Vagina (tissue), 2 donors: ENCODE results near the gene PCSK1.

Source experiments
- POLR2A ChIP-seq, 2 donors: fragments of 450-650 bp; IDR thresholded peaks; one replicate each; pipeline ENCODE4 v1.6.1; 2017; ENCODE audit warnings: antibody characterized with exemption in 2 of 2, mild to moderate bottlenecking in 2 of 2, moderate library complexity in 2 of 2
- TF ChIP-seq, protein P1 (sequence below), 3 experiments: fragments of 450-650 bp in 2 of 3; fragments of 200-600 bp in 1 of 3; sonication (generic) in 1 of 3; IDR thresholded peaks; one replicate each; pipeline ENCODE4 v1.5.1; 2017 to 2019; ENCODE audit warnings: antibody characterized with exemption in 3 of 3, mild to moderate bottlenecking in 2 of 3, moderate library complexity in 2 of 3

DNA sequence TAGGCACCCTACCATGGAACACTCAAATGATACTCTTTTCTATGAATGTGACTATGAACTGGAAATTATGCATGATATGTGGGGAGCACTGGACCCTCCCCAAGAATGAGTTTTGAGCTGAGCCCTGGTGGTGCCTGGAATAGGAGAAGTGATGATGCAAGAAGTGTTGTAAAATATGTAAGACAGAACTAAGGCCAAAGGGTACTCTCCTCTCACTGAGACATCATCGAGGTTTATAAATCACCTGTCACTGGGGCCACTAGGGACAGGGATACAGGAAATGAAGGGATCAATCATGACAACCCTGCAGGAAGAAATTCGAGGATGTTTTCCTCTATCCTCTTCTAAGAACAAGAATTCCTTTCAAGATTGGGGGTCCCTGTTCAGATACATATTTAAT lies 45.4 kb downstream of the PCSK1 start:
- no peak for TF ChIP-seq POLR2A (IDR thresholded peaks at IDR 0.05)
- TF ChIP-seq, protein P1, sequence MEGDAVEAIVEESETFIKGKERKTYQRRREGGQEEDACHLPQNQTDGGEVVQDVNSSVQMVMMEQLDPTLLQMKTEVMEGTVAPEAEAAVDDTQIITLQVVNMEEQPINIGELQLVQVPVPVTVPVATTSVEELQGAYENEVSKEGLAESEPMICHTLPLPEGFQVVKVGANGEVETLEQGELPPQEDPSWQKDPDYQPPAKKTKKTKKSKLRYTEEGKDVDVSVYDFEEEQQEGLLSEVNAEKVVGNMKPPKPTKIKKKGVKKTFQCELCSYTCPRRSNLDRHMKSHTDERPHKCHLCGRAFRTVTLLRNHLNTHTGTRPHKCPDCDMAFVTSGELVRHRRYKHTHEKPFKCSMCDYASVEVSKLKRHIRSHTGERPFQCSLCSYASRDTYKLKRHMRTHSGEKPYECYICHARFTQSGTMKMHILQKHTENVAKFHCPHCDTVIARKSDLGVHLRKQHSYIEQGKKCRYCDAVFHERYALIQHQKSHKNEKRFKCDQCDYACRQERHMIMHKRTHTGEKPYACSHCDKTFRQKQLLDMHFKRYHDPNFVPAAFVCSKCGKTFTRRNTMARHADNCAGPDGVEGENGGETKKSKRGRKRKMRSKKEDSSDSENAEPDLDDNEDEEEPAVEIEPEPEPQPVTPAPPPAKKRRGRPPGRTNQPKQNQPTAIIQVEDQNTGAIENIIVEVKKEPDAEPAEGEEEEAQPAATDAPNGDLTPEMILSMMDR (IDR thresholded peaks at IDR 0.05) = no peak
